Measurements from ENCODE around the gene PTPN4.

DNA sequence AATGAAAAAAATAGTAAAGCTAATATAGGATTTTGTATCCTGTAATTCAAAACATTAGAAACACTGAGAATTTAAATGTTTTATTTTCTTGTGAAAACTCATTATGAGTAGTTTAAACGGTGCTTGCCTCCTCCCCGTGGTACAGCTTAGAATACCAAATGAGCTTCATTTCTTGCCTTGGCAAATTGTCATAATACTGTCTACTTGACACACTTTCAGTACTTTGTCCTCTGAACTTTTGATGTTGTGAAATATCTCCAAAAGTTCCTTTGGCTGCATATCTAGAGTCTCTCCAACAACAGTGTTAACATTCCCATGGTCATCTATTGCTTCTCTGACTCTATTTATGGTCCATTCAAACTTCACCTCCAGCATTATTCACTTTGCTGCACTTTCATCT is 191.2 kb downstream of the PTPN4 start:
- TF ChIP-seq, protein P1, sequence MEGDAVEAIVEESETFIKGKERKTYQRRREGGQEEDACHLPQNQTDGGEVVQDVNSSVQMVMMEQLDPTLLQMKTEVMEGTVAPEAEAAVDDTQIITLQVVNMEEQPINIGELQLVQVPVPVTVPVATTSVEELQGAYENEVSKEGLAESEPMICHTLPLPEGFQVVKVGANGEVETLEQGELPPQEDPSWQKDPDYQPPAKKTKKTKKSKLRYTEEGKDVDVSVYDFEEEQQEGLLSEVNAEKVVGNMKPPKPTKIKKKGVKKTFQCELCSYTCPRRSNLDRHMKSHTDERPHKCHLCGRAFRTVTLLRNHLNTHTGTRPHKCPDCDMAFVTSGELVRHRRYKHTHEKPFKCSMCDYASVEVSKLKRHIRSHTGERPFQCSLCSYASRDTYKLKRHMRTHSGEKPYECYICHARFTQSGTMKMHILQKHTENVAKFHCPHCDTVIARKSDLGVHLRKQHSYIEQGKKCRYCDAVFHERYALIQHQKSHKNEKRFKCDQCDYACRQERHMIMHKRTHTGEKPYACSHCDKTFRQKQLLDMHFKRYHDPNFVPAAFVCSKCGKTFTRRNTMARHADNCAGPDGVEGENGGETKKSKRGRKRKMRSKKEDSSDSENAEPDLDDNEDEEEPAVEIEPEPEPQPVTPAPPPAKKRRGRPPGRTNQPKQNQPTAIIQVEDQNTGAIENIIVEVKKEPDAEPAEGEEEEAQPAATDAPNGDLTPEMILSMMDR (IDR thresholded peaks at IDR 0.05; ENCODE audit: control extremely low read depth in 1 of 3, insufficient read depth in 1 of 3, low read depth in 1 of 3, low read length in 3 of 3), result no peak
- TF ChIP-seq SP1 (IDR thresholded peaks at IDR 0.05; ENCODE audit: low read depth, low read length) (no peak), ZNF274 (IDR thresholded peaks at IDR 0.05; ENCODE audit: borderline replicate concordance, extremely low read depth, low read length) (no peak), POLR2A (IDR thresholded peaks at IDR 0.05; ENCODE audit: control extremely low read depth in 1 of 2, low read depth in 2 of 2, low read length in 2 of 2) (no peak), RBBP5 (IDR thresholded peaks at IDR 0.05; ENCODE audit: borderline replicate concordance, low read depth, low read length) (no peak), JUND (IDR thresholded peaks at IDR 0.05; ENCODE audit: low read length) (no peak), MAFK (IDR thresholded peaks at IDR 0.05; ENCODE audit: low read depth, low read length) (no peak), JUN (IDR thresholded peaks at IDR 0.05; ENCODE audit: low read depth, low read length) (no peak), RAD21 (IDR thresholded peaks at IDR 0.05 in 1 of 2, conservative IDR thresholded peaks at IDR 0.05 in 1 of 2; ENCODE audit: low read depth in 2 of 2, low read length in 2 of 2) (no peak), CREB1 (IDR thresholded peaks at IDR 0.05) (no peak), TBP (IDR thresholded peaks at IDR 0.05; ENCODE audit: low read depth, low read length) (no peak), CHD2 (IDR thresholded peaks at IDR 0.05; ENCODE audit: low read length) (no peak), BRCA1 (IDR thresholded peaks at IDR 0.05; ENCODE audit: low read depth, low read length) (no peak), EZH2 (IDR thresholded peaks at IDR 0.05; ENCODE audit: low read depth, low read length, severe bottlenecking) (no peak)

All from H1 (cell line).